ENCODE measurements around the gene TNNT2. TPM values are rescaled to one million over a fixed set of nuclear protein-coding genes. Genes with fewer than 3 reads are reported as not detected.

Gene TNNT2
- total RNA-seq, 1 donor from 2014 or later: 6.1 TPM

- H2AFZ ChIP-seq (ENCODE audit: low read depth, low read length): no peak overlapping the region
- H3K9me3 Mint-ChIP-seq (ENCODE audit: unreplicated experiment): peaks cover 3% of the 10 kb centered on the region
- no peak for DNase-seq (ENCODE audit: low read depth)
- no peak overlapping the region for H3K4me3 Mint-ChIP-seq (ENCODE audit: unreplicated experiment)
- peaks cover 49% of the 10 kb centered on the region for H3K27me3 Mint-ChIP-seq (ENCODE audit: low read depth, unreplicated experiment)
- peaks cover 44% of the 10 kb centered on the region for H3K27me3 ChIP-seq (ENCODE audit: insufficient read depth, low read length)
- H3K27ac ChIP-seq (ENCODE audit: low read depth, low read length): no peak overlapping the region
- no peaks in the 10 kb centered on the region for H3K79me2 ChIP-seq (ENCODE audit: insufficient read depth, low read length)
- H3K4me2 ChIP-seq (ENCODE audit: low read length): no peak overlapping the region
- TF ChIP-seq EZH2 (IDR thresholded peaks at IDR 0.05; ENCODE audit: insufficient read depth, low read length) (no peak), CTCF (IDR thresholded peaks at IDR 0.05; ENCODE audit: insufficient read depth, low read depth, low read length) (no peak)
- H3K9me3 ChIP-seq (ENCODE audit: insufficient read depth, low read depth, low read length): no peaks in the 10 kb centered on the region
- H3K9ac ChIP-seq (ENCODE audit: low read length): no peak overlapping the region
- H3K4me1 Mint-ChIP-seq (ENCODE audit: low read depth, unreplicated experiment): peaks cover 12% of the 10 kb centered on the region
- no peaks in the 10 kb centered on the region for H3K36me3 Mint-ChIP-seq (ENCODE audit: low read depth, unreplicated experiment)
- H3K27ac Mint-ChIP-seq (ENCODE audit: unreplicated experiment): no peak overlapping the region
- H4K20me1 ChIP-seq (ENCODE audit: insufficient read depth, low read length): no peaks in the 10 kb centered on the region
- peaks cover 12% of the 10 kb centered on the region for H3K4me1 ChIP-seq (ENCODE audit: insufficient read depth, low read length)
- H3K4me3 ChIP-seq (ENCODE audit: insufficient read depth, low read depth, low read length): no peak overlapping the region
- H3K36me3 ChIP-seq (ENCODE audit: insufficient read depth, low read length): no peaks in the 10 kb centered on the region
- FAIRE-seq: no peak
These were observed 2.3 kb downstream of the TNNT2 start for GRCh38 chr1:201375169-201375568.

GRCh38 chr1:201374364-201374763 is 3.1 kb downstream of the TNNT2 start:
- Histone ChIP-seq H3K79me2 (ENCODE audit: insufficient read depth, low read length) (no peaks in the 10 kb centered on the region), H3K9me3 (ENCODE audit: insufficient read depth, low read depth, low read length) (no peaks in the 10 kb centered on the region), H3K4me1 (ENCODE audit: insufficient read depth, low read length) (peaks cover 12% of the 10 kb centered on the region), H3K36me3 (ENCODE audit: insufficient read depth, low read length) (no peaks in the 10 kb centered on the region), H3K27ac (ENCODE audit: low read depth, low read length) (no peak overlapping the region), H3K4me2 (ENCODE audit: low read length) (no peak overlapping the region), H4K20me1 (ENCODE audit: insufficient read depth, low read length) (no peaks in the 10 kb centered on the region), H2AFZ (ENCODE audit: low read depth, low read length) (no peak overlapping the region), H3K4me3 (ENCODE audit: insufficient read depth, low read depth, low read length) (no peak overlapping the region), H3K27me3 (ENCODE audit: insufficient read depth, low read length) (peaks cover 47% of the 10 kb centered on the region), H3K9ac (ENCODE audit: low read length) (no peak overlapping the region)
- FAIRE-seq: no peak
- Mint-ChIP-seq H3K36me3 (ENCODE audit: low read depth, unreplicated experiment) (no peaks in the 10 kb centered on the region), H3K4me1 (ENCODE audit: low read depth, unreplicated experiment) (peaks cover 12% of the 10 kb centered on the region), H3K9me3 (ENCODE audit: unreplicated experiment) (peaks cover 3% of the 10 kb centered on the region), H3K27ac (ENCODE audit: unreplicated experiment) (no peak overlapping the region), H3K4me3 (ENCODE audit: unreplicated experiment) (no peak overlapping the region), H3K27me3 (ENCODE audit: low read depth, unreplicated experiment) (peaks cover 45% of the 10 kb centered on the region)
- DNase-seq (ENCODE audit: low read depth): no peak
- TF ChIP-seq EZH2 (IDR thresholded peaks at IDR 0.05; ENCODE audit: insufficient read depth, low read length) (no peak), CTCF (IDR thresholded peaks at IDR 0.05; ENCODE audit: insufficient read depth, low read depth, low read length) (no peak)

GRCh38 chr1:201371792-201372191 is 5.7 kb downstream of the TNNT2 start:
- TF ChIP-seq CTCF (IDR thresholded peaks at IDR 0.05; ENCODE audit: insufficient read depth, low read depth, low read length): no peak
- TF ChIP-seq EZH2 (IDR thresholded peaks at IDR 0.05; ENCODE audit: insufficient read depth, low read length): no peak
- no peak overlapping the region for H3K27ac Mint-ChIP-seq (ENCODE audit: unreplicated experiment)
- peaks cover 4% of the 10 kb centered on the region for H3K36me3 Mint-ChIP-seq (ENCODE audit: low read depth, unreplicated experiment)
- H4K20me1 ChIP-seq (ENCODE audit: insufficient read depth, low read length): no peaks in the 10 kb centered on the region
- peaks cover 5% of the 10 kb centered on the region for H3K9me3 Mint-ChIP-seq (ENCODE audit: unreplicated experiment)
- H3K27ac ChIP-seq (ENCODE audit: low read depth, low read length): no peak overlapping the region
- no peaks in the 10 kb centered on the region for H3K79me2 ChIP-seq (ENCODE audit: insufficient read depth, low read length)
- peaks cover 6% of the 10 kb centered on the region for H3K4me1 Mint-ChIP-seq (ENCODE audit: low read depth, unreplicated experiment)
- no peaks in the 10 kb centered on the region for H3K9me3 ChIP-seq (ENCODE audit: insufficient read depth, low read depth, low read length)
- no peak overlapping the region for H2AFZ ChIP-seq (ENCODE audit: low read depth, low read length)
- no peak overlapping the region for H3K4me3 Mint-ChIP-seq (ENCODE audit: unreplicated experiment)
- no peak overlapping the region for H3K4me3 ChIP-seq (ENCODE audit: insufficient read depth, low read depth, low read length)
- no peak for DNase-seq (ENCODE audit: low read depth)
- no peak overlapping the region for H3K4me2 ChIP-seq (ENCODE audit: low read length)
- peaks cover 9% of the 10 kb centered on the region for H3K4me1 ChIP-seq (ENCODE audit: insufficient read depth, low read length)
- no peak overlapping the region for H3K9ac ChIP-seq (ENCODE audit: low read length)
- peaks cover 58% of the 10 kb centered on the region for H3K27me3 Mint-ChIP-seq (ENCODE audit: low read depth, unreplicated experiment)
- no peaks in the 10 kb centered on the region for H3K36me3 ChIP-seq (ENCODE audit: insufficient read depth, low read length)
- peaks cover 57% of the 10 kb centered on the region for H3K27me3 ChIP-seq (ENCODE audit: insufficient read depth, low read length)
- no peak for FAIRE-seq
